Measurements from ENCODE around the gene PTPRG. TPM values are rescaled to one million over a fixed set of nuclear protein-coding genes. Genes with fewer than 3 reads are reported as not detected.

PTPRG gene
- total RNA-seq, 6 experiments from 2014 or later, result 11.7 to 27.8 (median 14.7) TPM

GRCh38 chr3:61853912-61854311, 292.5 kb downstream of the PTPRG start:
- Histone ChIP-seq H3K9me3 (no peaks in the 10 kb centered on the region), H3K27ac (no peak overlapping the region), H3K4me1 (peaks cover 0 to 7% (median 1%) of the 10 kb centered on the region in 4 donors), H3K4me3 (no peak overlapping the region), H3K36me3 (no peaks in the 10 kb centered on the region), H3K27me3 (no peaks in the 10 kb centered on the region)
- no peak for TF ChIP-seq CTCF (IDR thresholded peaks at IDR 0.05)
- TF ChIP-seq POLR2A (IDR thresholded peaks at IDR 0.05), result no peak
- no peak for DNase-seq
- 6% methylated on average over 2 of the region's 2 CpGs for WGBS (ENCODE audit: insufficient coverage, low coverage, low lambda C conversion rate, missing lambda C conversion rate)
- intact Hi-C loops (cut with DNase I), result no loop called here
- ATAC-seq, result peak in 1 of 4 donors; percentile 21

- no peak overlapping the region for H3K27ac ChIP-seq
- no peak for ATAC-seq
- H3K4me3 ChIP-seq, result no peak overlapping the region
- H3K27me3 ChIP-seq, result no peaks in the 10 kb centered on the region
- H3K4me1 ChIP-seq, result no peaks in the 10 kb centered on the region
- no peak for DNase-seq
- no peaks in the 10 kb centered on the region for H3K36me3 ChIP-seq
- H3K9me3 ChIP-seq, result no peaks in the 10 kb centered on the region
- 100% methylated on average over 1 of the region's 1 CpG for WGBS (ENCODE audit: insufficient coverage, low coverage, low lambda C conversion rate, missing lambda C conversion rate)
- intact Hi-C loops (cut with DNase I), result no loop called here
- no peak for TF ChIP-seq CTCF (IDR thresholded peaks at IDR 0.05)
Observed at GRCh38 chr3:61855211-61855610, 293.8 kb downstream of the PTPRG start.

- H3K27ac ChIP-seq, result no peak overlapping the region
- no peak overlapping the region for H3K4me3 ChIP-seq
- 88% methylated on average over 2 of the region's 2 CpGs for WGBS (ENCODE audit: insufficient coverage, low coverage, low lambda C conversion rate, missing lambda C conversion rate)
- ATAC-seq (no peak), DNase-seq (no peak)
- intact Hi-C loops (cut with DNase I), result no loop called here
- no peak for TF ChIP-seq CTCF (IDR thresholded peaks at IDR 0.05)
- no peak for TF ChIP-seq POLR2A (IDR thresholded peaks at IDR 0.05)
- H3K4me1 ChIP-seq, result no peaks in the 10 kb centered on the region
- H3K36me3 ChIP-seq, result no peaks in the 10 kb centered on the region
- no peaks in the 10 kb centered on the region for H3K9me3 ChIP-seq
- H3K27me3 ChIP-seq, result no peaks in the 10 kb centered on the region
Observed at GRCh38 chr3:61857297-61857696, 295.9 kb downstream of the PTPRG start.

- WGBS (ENCODE audit: insufficient coverage, low coverage, low lambda C conversion rate, missing lambda C conversion rate), result 1% methylated on average over 2 of the region's 2 CpGs
- H3K36me3 ChIP-seq, result no peaks in the 10 kb centered on the region
- no peak overlapping the region for H3K4me3 ChIP-seq
- no peaks in the 10 kb centered on the region for H3K9me3 ChIP-seq
- H3K4me1 ChIP-seq, result no peaks in the 10 kb centered on the region
- no peak overlapping the region for H3K27ac ChIP-seq
- intact Hi-C loops (cut with DNase I), result no loop called here
- no peak for TF ChIP-seq POLR2A (IDR thresholded peaks at IDR 0.05)
- TF ChIP-seq CTCF (IDR thresholded peaks at IDR 0.05), result peak; percentile 47 to 62 (median 56)
- H3K27me3 ChIP-seq, result no peaks in the 10 kb centered on the region
- ATAC-seq (peak; percentile 74 to 80 (median 76)), DNase-seq (no peak)
Observed at GRCh38 chr3:61858054-61858453, 296.7 kb downstream of the PTPRG start.

- Histone ChIP-seq H3K9me3 (no peaks in the 10 kb centered on the region), H3K27ac (no peak overlapping the region), H3K36me3 (no peaks in the 10 kb centered on the region), H3K27me3 (no peaks in the 10 kb centered on the region), H3K4me1 (no peaks in the 10 kb centered on the region), H3K4me3 (no peak overlapping the region)
- WGBS (ENCODE audit: insufficient coverage, low coverage, low lambda C conversion rate, missing lambda C conversion rate), result 100% methylated on average over 1 of the region's 1 CpG
- TF ChIP-seq CTCF (IDR thresholded peaks at IDR 0.05) (no peak), POLR2A (IDR thresholded peaks at IDR 0.05) (no peak)
- DNase-seq (no peak), ATAC-seq (no peak)
- intact Hi-C loops (cut with DNase I), result loop anchor here in 1 of 2 donors (10.0 kb wide), 1 partner anchor 323 kb away; no protein-coding TSS in a partner anchor
Observed at GRCh38 chr3:61861410-61861809, 300.0 kb downstream of the PTPRG start.

Data from right lobe of liver (tissue), 6 donors.